AG04450 (cell line): ENCODE results near the gene AMFR. TPM values are rescaled to one million over a fixed set of nuclear protein-coding genes. Genes with fewer than 3 reads are reported as not detected.

Source experiments
- CTCF ChIA-PET: fragments of 300-600, 350-600 bp; formaldehyde crosslinking; extraction: SDS; loops from one replicate; lab custom pipeline; 2022; ENCODE audit warnings: antibody characterized with exemption, inconsistent platforms; lab: Charles Lee
- POLR2A ChIA-PET: fragments of 350-600 bp; formaldehyde crosslinking; extraction: SDS; loops from one replicate; lab custom pipeline; 2021; ENCODE audit warnings: antibody characterized with exemption, inconsistent platforms; lab: Yijun Ruan, JAX
- DNase-seq: peaks from one replicate; pipeline ENCODE4 v3.0.0-alpha.2; 2011; ENCODE audit warnings: low read depth, low spot score
- H3K27ac ChIP-seq: one replicate; pipeline ENCODE4 v1.5.1; 2012; ENCODE audit warnings: low read depth, low read length, control low read depth
- H3K27me3 ChIP-seq: one replicate; pipeline ENCODE4 v1.6.0; 2012; ENCODE audit warnings: low read length; ENCODE audit not compliant: control insufficient read depth, insufficient read depth
- H3K4me3 ChIP-seq: 2 replicates; pipeline ENCODE4 v1.5.1; 2011; ENCODE audit warnings: mild to moderate bottlenecking, low read depth, low read length, control low read depth
- H3K9me3 ChIP-seq: 2 replicates; pipeline ENCODE4 v1.5.1; 2012; ENCODE audit warnings: low read length; ENCODE audit not compliant: control insufficient read depth, insufficient read depth
- CTCF ChIP-seq: IDR thresholded peaks from 2 replicates; pipeline ENCODE4 v1.5.1; 2011; ENCODE audit warnings: low read depth, low read length, control low read depth, inconsistent platforms
- polyA plus RNA-seq: library from polyadenylated mRNA; depleted of rRNA; stranded (reverse); fragments of >200 nt; gene quantifications from 2 replicates; pipeline ENCODE4 v1.2.3, GENCODE V29; 2011

Gene AMFR
- polyA plus RNA-seq, 1 experiment, result 77.9 TPM

- DNase-seq, result no peak
- POLR2A ChIA-PET, result no interaction called here
- CTCF ChIA-PET, result interaction anchor here (1.6 to 7.7 kb wide), 3 partner anchors 10 to 28 kb away, joined by 4 to 65 read pairs (median 7); no protein-coding TSS in a partner anchor
- peaks cover 3% of the 10 kb centered on the region for H3K27me3 ChIP-seq
- no peak overlapping the region for H3K27ac ChIP-seq
- H3K9me3 ChIP-seq, result no peaks in the 10 kb centered on the region
- TF ChIP-seq CTCF, result no peak
- no peak overlapping the region for H3K4me3 ChIP-seq
Observed at GRCh38 chr16:56328276-56329022, 96.9 kb downstream of the AMFR start.

GRCh38 chr16:56327929-56328258, 97.5 kb downstream of the AMFR start:
- Histone ChIP-seq H3K9me3 (no peaks in the 10 kb centered on the region), H3K4me3 (no peak overlapping the region), H3K27me3 (peaks cover 3% of the 10 kb centered on the region), H3K27ac (no peak overlapping the region)
- no peak for TF ChIP-seq CTCF
- DNase-seq, result no peak
- ChIA-PET POLR2A (no interaction called here), CTCF (interaction anchor here (1.6 to 7.7 kb wide), 3 partner anchors 9 to 29 kb away, joined by 4 to 65 read pairs (median 7); no protein-coding TSS in a partner anchor)

GRCh38 chr16:56327071-56327928, 98.0 kb downstream of the AMFR start:
- H3K4me3 ChIP-seq, result no peak overlapping the region
- H3K9me3 ChIP-seq, result no peaks in the 10 kb centered on the region
- TF ChIP-seq CTCF, result no peak
- DNase-seq, result no peak
- peaks cover 4% of the 10 kb centered on the region for H3K27me3 ChIP-seq
- POLR2A ChIA-PET, result no interaction called here
- H3K27ac ChIP-seq, result no peak overlapping the region
- CTCF ChIA-PET, result interaction anchor here (0.9 to 7.7 kb wide), 4 partner anchors 9 to 58 kb away, joined by 3 to 65 read pairs (median 6); no protein-coding TSS in a partner anchor

- Histone ChIP-seq H3K27me3 (peaks cover 5% of the 10 kb centered on the region), H3K9me3 (no peaks in the 10 kb centered on the region), H3K27ac (no peak overlapping the region), H3K4me3 (no peak overlapping the region)
- CTCF ChIA-PET, result interaction anchor here (7.7 kb wide), 1 partner anchor 7 kb away, joined by 65 read pairs; no protein-coding TSS in a partner anchor
- POLR2A ChIA-PET, result no interaction called here
- DNase-seq, result no peak
- TF ChIP-seq CTCF, result no peak
Observed at GRCh38 chr16:56325956-56326355, 99.4 kb downstream of the AMFR start.
